ENCODE measurements around the gene ETHE1.

The ETHE1 gene, protein sequence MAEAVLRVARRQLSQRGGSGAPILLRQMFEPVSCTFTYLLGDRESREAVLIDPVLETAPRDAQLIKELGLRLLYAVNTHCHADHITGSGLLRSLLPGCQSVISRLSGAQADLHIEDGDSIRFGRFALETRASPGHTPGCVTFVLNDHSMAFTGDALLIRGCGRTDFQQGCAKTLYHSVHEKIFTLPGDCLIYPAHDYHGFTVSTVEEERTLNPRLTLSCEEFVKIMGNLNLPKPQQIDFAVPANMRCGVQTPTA

DNA sequence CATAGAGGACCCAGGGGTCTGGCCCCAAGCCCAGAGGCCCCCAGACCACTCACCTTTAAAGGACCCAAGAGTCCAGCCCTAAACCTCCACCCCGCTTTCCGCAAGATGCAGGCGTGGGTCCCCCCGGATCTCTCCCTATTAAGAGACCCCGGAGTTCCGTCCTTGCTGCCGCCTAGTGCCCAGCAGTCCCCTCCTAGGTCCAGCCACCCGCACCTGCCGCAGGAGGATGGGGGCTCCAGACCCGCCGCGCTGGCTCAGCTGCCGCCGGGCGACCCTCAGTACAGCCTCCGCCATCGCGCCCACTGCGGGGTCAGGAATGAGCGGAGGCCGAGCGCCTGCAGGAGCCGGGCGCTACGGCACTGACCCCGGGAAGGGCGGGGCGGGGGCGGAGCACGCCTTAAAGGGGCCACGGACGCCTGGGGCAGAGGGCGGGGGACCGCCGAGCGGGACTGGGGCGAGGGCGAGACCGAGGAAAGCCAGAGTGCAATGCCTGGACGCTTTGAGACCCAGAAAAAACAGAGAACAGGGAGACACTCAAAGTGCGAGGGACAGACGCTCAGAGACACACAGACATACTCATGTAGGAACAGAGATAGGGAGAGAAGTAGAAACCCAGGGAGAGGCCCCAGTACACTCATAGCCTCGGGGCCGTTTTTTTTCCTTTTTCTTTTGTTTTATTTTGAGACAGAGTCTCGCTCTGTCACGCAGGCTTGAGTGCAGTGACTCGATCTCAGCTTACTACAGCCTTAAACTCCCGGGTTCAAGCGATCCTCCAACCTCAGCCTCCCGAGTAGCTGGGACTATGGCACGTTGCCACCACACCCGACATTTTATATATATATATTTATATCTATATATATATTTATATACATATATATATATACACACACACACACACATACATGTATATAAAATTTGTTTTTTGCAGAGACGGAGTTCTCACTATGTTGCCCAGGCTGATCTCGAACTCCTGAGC is at the start of gene ETHE1:
Gene ETHE1 (minus strand): TSS at position 318 of the 976 bp plus-strand sequence. CDS start 24 bp downstream, at position 294.
- Histone ChIP-seq H3K9ac (ENCODE audit: low read length) (peak within 1 kb of the TSS; percentile 76), H4K20me1 (ENCODE audit: low read depth, low read length) (no peaks in the 10 kb centered on the region), H3K27me3 (ENCODE audit: low read length) (no peaks in the 10 kb centered on the region), H3K9me2 (replicated peaks; ENCODE audit: insufficient read depth, low read length) (no peaks in the 10 kb centered on the region), H3K4me3 (ENCODE audit: insufficient read depth, low read length, poor library complexity, severe bottlenecking) (peak within 1 kb of the TSS; percentile 92), H3K27ac (ENCODE audit: low read depth, low read length) (no peak within 1 kb of the TSS), H3F3A (ENCODE audit: insufficient read depth) (peaks cover 4% of the 10 kb centered on the region; the same call in 1 of the 2 replicates), H3K79me2 (ENCODE audit: insufficient read depth, low read length) (no peaks in the 10 kb centered on the region), H3K4me2 (ENCODE audit: low read depth, low read length, poor library complexity, severe bottlenecking) (peak within 1 kb of the TSS; percentile 78), H3K9me3 (ENCODE audit: insufficient read depth, low read length) (no peaks in the 10 kb centered on the region), H2AFZ (ENCODE audit: low read depth, low read length, severe bottlenecking) (peak within 1 kb of the TSS; percentile 100), H3K36me3 (ENCODE audit: low read length) (no peaks in the 10 kb centered on the region)
- TF ChIP-seq, protein P1, sequence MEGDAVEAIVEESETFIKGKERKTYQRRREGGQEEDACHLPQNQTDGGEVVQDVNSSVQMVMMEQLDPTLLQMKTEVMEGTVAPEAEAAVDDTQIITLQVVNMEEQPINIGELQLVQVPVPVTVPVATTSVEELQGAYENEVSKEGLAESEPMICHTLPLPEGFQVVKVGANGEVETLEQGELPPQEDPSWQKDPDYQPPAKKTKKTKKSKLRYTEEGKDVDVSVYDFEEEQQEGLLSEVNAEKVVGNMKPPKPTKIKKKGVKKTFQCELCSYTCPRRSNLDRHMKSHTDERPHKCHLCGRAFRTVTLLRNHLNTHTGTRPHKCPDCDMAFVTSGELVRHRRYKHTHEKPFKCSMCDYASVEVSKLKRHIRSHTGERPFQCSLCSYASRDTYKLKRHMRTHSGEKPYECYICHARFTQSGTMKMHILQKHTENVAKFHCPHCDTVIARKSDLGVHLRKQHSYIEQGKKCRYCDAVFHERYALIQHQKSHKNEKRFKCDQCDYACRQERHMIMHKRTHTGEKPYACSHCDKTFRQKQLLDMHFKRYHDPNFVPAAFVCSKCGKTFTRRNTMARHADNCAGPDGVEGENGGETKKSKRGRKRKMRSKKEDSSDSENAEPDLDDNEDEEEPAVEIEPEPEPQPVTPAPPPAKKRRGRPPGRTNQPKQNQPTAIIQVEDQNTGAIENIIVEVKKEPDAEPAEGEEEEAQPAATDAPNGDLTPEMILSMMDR (IDR thresholded peaks at IDR 0.05; ENCODE audit: insufficient read depth, low read length, poor library complexity, severe bottlenecking): no peak
- TF ChIP-seq EZH2phosphoT487 (conservative IDR thresholded peaks at IDR 0.05; ENCODE audit: low read length): no peak

DNA sequence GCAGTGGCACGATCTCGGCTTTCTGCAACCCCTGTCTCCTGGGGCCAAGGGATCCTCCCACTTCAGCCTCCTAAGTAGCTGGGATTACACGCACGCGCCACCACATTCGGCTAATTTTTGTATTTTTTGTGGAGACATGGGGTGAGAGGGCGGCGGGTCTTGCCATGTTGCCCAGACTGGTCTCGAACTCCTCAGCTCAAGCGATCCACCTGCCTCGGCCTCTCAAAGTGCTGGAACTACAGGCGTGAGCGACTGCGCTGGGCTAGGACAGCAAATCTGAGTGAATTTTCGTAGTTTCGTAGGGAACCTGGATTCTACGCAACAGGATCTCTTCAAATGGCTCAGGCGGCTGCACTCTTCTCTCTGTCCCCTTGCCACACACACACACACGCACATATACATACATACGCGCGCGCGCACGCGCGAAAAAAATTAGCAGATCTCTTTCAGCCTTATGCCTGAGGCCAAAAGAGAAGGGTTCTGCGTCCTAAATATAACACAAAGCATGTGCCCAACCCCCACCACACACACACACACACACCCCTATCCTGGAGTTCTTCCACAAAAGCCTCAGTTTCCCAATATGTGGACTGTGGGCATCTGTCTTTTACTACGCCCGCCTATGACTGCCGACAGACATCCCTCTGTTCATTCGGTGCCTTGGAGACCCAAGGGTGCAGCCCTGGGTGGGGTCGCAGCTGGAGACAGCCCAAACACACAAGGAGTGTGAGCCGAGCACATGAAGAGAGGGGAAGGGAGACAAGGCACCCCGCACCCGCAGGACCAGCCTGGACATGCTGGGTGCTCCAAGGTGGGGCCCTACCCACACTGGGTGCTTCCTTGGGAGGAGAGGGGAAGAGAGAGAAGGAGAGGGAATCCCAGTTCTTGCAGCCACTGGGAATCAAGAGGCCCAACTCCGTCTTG is 49.2 kb upstream of the ETHE1 start:
- no peaks in the 10 kb centered on the region for H3K36me3 ChIP-seq (ENCODE audit: low read length)
- H3K9me2 ChIP-seq (replicated peaks; ENCODE audit: insufficient read depth, low read length): no peaks in the 10 kb centered on the region
- H3K27ac ChIP-seq (ENCODE audit: low read depth, low read length): no peak overlapping the region
- H2AFZ ChIP-seq (ENCODE audit: low read depth, low read length, severe bottlenecking): peak overlapping the region; percentile 83
- no peaks in the 10 kb centered on the region for H3K27me3 ChIP-seq (ENCODE audit: low read length)
- peak overlapping the region; percentile 37; the same call in 1 of the 2 replicates for H3K9ac ChIP-seq (ENCODE audit: low read length)
- H3K79me2 ChIP-seq (ENCODE audit: insufficient read depth, low read length): peaks cover 8% of the 10 kb centered on the region; the same call in 1 of the 2 replicates
- H3F3A ChIP-seq (ENCODE audit: insufficient read depth): no peaks in the 10 kb centered on the region
- peak overlapping the region; percentile 58 for H3K4me2 ChIP-seq (ENCODE audit: low read depth, low read length, poor library complexity, severe bottlenecking)
- no peaks in the 10 kb centered on the region for H3K9me3 ChIP-seq (ENCODE audit: insufficient read depth, low read length)
- H3K4me3 ChIP-seq (ENCODE audit: insufficient read depth, low read length, poor library complexity, severe bottlenecking): peak overlapping the region; percentile 44
- no peaks in the 10 kb centered on the region for H4K20me1 ChIP-seq (ENCODE audit: low read depth, low read length)
- TF ChIP-seq, protein P1 (IDR thresholded peaks at IDR 0.05; ENCODE audit: insufficient read depth, low read length, poor library complexity, severe bottlenecking): no peak
- no peak for TF ChIP-seq EZH2phosphoT487 (conservative IDR thresholded peaks at IDR 0.05; ENCODE audit: low read length)

All from SU-DHL-6 (cell line).